ENCODE results near the gene DRC1.

Gene DRC1

GRCh38 chr2:26472821-26473655 is 71.3 kb downstream of the DRC1 start:
- H3K4me3 ChIP-seq (ENCODE audit: low read depth, low read length): no peak overlapping the region
- no peak for DNase-seq (ENCODE audit: low read depth)
- no peak for TF ChIP-seq CTCF (IDR thresholded peaks at IDR 0.05; ENCODE audit: control insufficient read depth, extremely low read depth, insufficient read depth)

GRCh38 chr2:26473796-26474195 is 72.1 kb downstream of the DRC1 start:
- H3K4me3 ChIP-seq (ENCODE audit: low read depth, low read length): no peak overlapping the region
- no peak for DNase-seq (ENCODE audit: low read depth)
- TF ChIP-seq CTCF (IDR thresholded peaks at IDR 0.05; ENCODE audit: control insufficient read depth, extremely low read depth, insufficient read depth): no peak

- H3K4me3 ChIP-seq (ENCODE audit: low read depth, low read length): no peak overlapping the region
- no peak for TF ChIP-seq CTCF (IDR thresholded peaks at IDR 0.05; ENCODE audit: control insufficient read depth, extremely low read depth, insufficient read depth)
- DNase-seq (ENCODE audit: low read depth): no peak
These were observed 72.6 kb downstream of the DRC1 start for GRCh38 chr2:26474261-26474785.

GRCh38 chr2:26475037-26475436 is 73.3 kb downstream of the DRC1 start:
- no peak overlapping the region for H3K4me3 ChIP-seq (ENCODE audit: low read depth, low read length)
- no peak for TF ChIP-seq CTCF (IDR thresholded peaks at IDR 0.05; ENCODE audit: control insufficient read depth, extremely low read depth, insufficient read depth)
- no peak for DNase-seq (ENCODE audit: low read depth)

- DNase-seq (ENCODE audit: low read depth): no peak
- H3K4me3 ChIP-seq (ENCODE audit: low read depth, low read length): no peak overlapping the region
- TF ChIP-seq CTCF (IDR thresholded peaks at IDR 0.05; ENCODE audit: control insufficient read depth, extremely low read depth, insufficient read depth): no peak
These were observed 74.2 kb downstream of the DRC1 start for GRCh38 chr2:26475832-26476501.

- no peak overlapping the region for H3K4me3 ChIP-seq (ENCODE audit: low read depth, low read length)
- TF ChIP-seq CTCF (IDR thresholded peaks at IDR 0.05; ENCODE audit: control insufficient read depth, extremely low read depth, insufficient read depth): no peak
- no peak for DNase-seq (ENCODE audit: low read depth)
These were observed 75.6 kb downstream of the DRC1 start for GRCh38 chr2:26477126-26477910.

All from LNCaP clone FGC (cell line).